PFSK-1 (cell line): ENCODE results near the gene PER1.

Source experiments
- FOXP2 ChIP-seq: optimal IDR thresholded peaks from 2 replicates; pipeline ENCODE3; 2011; ENCODE audit warnings: borderline replicate concordance, control low read depth, inconsistent platforms; ENCODE audit not compliant: insufficient read depth; ENCODE audit errors: extremely low read length, extremely low read depth
- POLR2AphosphoS5 ChIP-seq: IDR thresholded peaks from 2 replicates; pipeline ENCODE4 v1.6.1; 2012; ENCODE audit warnings: low read depth, mild to moderate bottlenecking, control low read depth, low read length, moderate library complexity
- REST ChIP-seq, 2 experiments: IDR thresholded peaks; 2 replicates each; pipeline versions ENCODE4 v1.6.1 to v1.8.0; 2011 to 2012; ENCODE audit warnings: low read depth in 2 of 2, low read length in 2 of 2, control low read depth in 1 of 2, inconsistent platforms in 1 of 2, mild to moderate bottlenecking in 1 of 2, moderate library complexity in 1 of 2; ENCODE audit not compliant: insufficient read depth in 1 of 2
- SIN3A ChIP-seq: IDR thresholded peaks from 2 replicates; pipeline ENCODE4 v1.6.1; 2012; ENCODE audit warnings: mild to moderate bottlenecking, low read length, moderate library complexity, borderline replicate concordance; ENCODE audit not compliant: insufficient read depth
- TAF1 ChIP-seq: IDR thresholded peaks from 2 replicates; pipeline ENCODE4 v1.6.1; 2012; ENCODE audit warnings: low read length, control low read depth, borderline replicate concordance; ENCODE audit not compliant: insufficient read depth

The PER1 gene

DNA sequence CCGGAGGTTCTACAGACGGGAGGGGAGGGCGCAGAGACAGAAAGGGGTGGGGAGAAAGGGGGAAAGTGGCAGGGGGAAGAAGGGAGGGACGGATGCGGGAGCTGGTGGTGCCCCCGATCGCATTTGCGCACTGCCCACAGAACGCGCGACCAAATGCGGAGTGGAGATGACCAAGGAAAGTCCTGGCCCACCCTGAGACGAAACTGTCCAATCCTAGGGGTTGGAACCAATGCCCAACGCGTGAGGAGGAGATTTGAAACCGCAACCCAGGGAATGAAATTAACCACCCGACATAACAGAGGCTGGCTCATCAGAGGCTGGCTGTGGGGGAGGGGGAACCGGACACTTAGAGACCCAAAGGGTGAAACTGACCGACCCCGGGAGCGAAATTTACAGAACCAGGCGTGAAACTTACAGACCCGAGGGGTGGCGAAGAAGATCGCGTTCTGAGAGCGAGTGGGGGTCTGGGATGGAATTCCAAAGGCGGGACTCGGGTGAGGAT is 29.7 kb downstream of the PER1 start:
- TF ChIP-seq POLR2AphosphoS5 (no peak), SIN3A (peak; percentile 48; the same call in 1 of the 2 replicates)

DNA sequence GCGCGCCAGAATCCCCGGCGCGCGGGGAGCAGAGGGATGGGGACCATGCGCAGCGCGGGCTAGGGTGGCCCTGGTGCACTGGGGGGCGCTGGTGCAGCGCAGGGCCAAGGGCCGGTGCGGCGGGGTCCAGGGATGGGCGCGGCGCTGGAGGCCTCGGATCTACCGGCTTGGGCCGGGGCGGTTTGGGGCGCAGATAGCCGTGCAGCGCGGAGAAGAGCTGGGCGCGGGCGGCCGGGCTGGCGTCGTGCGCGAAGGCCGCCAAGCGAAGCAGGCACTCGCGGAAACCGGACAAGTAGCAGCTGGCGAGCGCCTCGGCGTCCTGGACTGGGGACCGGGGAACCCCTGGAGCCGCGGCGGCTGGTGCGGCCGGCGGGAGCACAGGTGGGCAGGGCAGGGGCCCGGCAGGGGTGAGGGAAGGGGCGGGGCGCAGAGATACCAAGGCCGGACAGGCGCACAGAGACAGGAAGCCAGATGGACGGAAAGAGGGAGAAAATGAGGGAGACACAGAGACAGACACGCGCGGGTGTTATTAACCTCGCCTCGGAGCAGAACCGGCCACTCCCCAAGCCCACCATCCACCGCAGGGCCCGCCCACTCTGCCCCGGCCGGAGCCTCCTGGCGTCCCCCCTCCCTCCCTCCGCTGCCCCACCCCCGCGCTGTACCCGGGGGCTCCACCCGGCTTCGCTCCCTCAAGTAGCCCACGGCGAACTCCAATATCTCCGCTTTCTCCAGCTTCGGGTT is 30.4 kb downstream of the PER1 start:
- TF ChIP-seq REST (IDR thresholded peaks at IDR 0.05; ENCODE audit: insufficient read depth in 1 of 2, low read depth in 2 of 2, low read length in 2 of 2) (no peak), SIN3A (no peak), FOXP2 (peak; percentile 57), POLR2AphosphoS5 (no peak)

GRCh38 chr17:8121407-8121680 is 30.9 kb downstream of the PER1 start:
- TF ChIP-seq POLR2AphosphoS5: no peak

DNA sequence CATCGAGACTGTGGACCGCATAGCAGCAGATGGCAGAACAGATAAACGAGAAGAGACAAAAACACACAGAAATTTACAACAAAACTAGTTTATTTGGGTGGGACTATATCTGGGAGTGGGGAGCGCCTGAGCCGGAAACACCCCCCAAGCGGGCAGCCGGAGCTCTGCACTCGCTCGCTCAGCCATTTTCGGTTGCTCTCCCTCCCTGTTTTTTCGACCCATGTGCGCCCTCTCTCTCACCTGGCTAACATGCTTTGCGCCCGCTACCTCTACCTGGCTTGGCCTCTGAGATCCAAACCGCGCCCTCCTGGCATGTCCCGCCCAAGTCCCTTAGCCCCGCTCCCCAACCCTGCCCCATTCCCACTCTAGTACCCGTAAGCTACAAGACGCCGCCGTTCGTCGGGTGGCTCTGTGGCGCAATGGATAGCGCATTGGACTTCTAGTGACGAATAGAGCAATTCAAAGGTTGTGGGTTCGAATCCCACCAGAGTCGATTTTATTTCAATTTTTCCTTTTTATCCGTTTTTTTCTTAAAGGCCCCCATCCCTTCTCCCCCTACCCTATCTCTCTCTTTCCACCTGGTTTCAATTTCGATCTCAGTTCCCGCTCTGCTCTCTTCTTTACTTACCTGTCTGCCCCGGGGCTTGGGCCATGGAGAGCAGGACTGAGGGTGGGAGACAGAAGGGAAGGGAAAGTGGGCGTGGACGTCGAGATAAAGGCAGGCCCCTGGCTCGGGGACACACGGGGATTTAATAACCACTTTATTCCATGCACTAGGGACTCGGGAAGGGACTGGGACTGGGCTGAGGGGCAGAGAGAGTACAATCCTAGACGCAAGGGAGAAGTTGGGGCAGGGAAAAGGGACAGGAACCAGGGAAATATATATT is 31.4 kb downstream of the PER1 start:
- TF ChIP-seq FOXP2 (no peak), TAF1 (no peak), REST (IDR thresholded peaks at IDR 0.05; ENCODE audit: insufficient read depth in 1 of 2, low read depth in 2 of 2, low read length in 2 of 2) (peak in 1 of 2 experiments; percentile 27; a peak in 1 of 4 replicates), POLR2AphosphoS5 (peak; percentile 51; the same call in 1 of the 2 replicates), SIN3A (peak; percentile 66; the same call in 1 of the 2 replicates)

DNA sequence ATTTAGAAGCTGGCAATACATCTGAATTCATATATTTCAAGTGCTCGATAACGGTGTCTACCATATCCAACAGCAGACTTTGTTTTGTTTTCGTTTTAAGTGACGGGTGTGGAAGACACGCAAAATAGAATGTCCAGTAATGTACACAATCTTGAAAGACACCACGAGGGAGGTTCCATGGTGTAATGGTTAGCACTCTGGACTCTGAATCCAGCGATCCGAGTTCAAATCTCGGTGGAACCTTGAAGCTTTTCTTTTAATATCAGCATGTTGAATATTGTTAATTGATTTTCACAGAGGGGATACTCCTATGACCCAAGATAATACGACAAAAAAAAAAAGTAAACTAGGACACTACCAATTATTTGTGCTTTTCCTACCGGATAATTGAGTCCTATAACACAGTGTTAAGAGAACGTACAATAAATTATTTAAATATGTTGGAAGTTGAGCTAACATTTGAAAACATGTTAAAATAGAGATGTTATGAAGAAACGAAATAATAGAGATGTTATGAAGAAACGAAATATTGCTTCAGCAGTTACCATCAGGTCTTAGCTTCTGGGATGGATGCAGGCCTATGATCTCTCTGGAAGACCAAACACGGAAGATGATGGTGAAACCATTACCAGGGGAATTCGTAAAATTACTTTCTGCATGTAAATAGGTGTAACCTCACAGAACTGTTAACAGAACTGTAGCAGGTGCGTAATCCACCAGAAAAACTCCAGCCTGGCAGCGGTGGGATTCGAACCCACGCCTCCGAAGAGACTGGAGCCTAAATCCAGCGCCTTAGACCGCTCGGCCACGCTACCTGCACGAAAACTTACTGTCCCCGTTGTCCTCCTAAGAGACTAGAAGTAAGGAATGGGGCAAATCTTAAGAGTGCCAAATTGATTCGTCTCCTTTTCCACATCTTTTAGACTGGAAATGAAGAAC is 32.4 kb downstream of the PER1 start:
- TF ChIP-seq TAF1 (peak; percentile 19; the same call in 1 of the 2 replicates), POLR2AphosphoS5 (no peak)

DNA sequence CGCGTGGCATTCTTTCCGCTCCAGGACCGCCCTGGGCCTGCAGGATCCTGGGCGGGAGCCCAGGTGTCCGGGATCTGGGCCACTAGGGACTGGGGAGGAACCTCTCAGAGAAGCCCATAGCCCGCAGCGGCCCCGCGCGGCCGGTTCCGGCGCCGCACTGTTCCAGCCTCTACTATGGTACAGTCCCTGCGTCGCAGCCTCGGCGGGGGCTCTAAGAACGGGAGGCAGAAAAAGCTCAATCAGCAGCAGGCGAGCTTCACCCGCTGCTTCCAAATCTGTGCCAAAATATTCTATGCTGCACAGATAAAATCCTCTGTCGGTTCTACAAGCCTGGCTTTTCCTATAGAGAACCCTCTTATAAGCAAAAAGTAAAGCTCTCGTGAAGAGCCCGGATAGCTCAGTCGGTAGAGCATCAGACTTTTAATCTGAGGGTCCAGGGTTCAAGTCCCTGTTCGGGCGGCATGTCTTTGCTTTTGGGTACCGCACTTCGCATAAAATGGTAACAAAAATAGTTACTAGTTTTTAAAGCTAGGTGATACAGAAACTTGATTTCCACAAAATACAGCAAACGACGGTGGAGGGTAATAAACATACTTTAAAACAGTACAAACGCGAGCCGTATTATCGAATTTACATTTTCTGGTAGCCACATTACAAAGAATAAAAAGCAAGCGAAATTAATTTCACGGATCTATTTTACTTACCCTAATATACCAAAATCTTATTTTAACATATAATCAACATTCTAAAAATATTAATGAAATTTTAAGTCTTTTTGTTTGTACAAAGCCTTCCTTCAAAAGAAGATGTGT is 33.2 kb downstream of the PER1 start:
- TF ChIP-seq SIN3A: peak; percentile 76; the same call in 1 of the 2 replicates
- no peak for TF ChIP-seq TAF1
- TF ChIP-seq FOXP2: no peak
- TF ChIP-seq POLR2AphosphoS5: no peak
- TF ChIP-seq REST (IDR thresholded peaks at IDR 0.05; ENCODE audit: insufficient read depth in 1 of 2, low read depth in 2 of 2, low read length in 2 of 2): 0 out of 4 replicates have a peak, but pooled peaks of 1 of the 2 experiments have one; percentile 38
